ENCODE measurements around the gene TRANK1. TPM values are rescaled to one million over a fixed set of nuclear protein-coding genes. Genes with fewer than 3 reads are reported as not detected.
"Not testable (repeated sequence)": the region's sequence is repeated elsewhere in the genome, so short reads cannot be mapped to it uniquely, and the experiment has no call there.

Gene TRANK1
- total RNA-seq, 4 donors from 2014 or later: 8.7 to 12.6 (median 10.5) TPM

GRCh38 chr3:36965440-36965839 lies 20.6 kb upstream of the TRANK1 start:
- H3K36me3 ChIP-seq: no peaks in the 10 kb centered on the region
- H3K27me3 ChIP-seq: no peaks in the 10 kb centered on the region
- no peak for DNase-seq (ENCODE audit: low spot score in 2 of 2)
- WGBS, 2 donors: 67 to 78% methylated on average over 3 of the region's 3 CpGs
- H3K9me3 ChIP-seq: no peaks in the 10 kb centered on the region
- TF ChIP-seq EP300 (IDR thresholded peaks at IDR 0.05): no peak
- no peak for TF ChIP-seq CTCF (IDR thresholded peaks at IDR 0.05)
- TF ChIP-seq POLR2A (IDR thresholded peaks at IDR 0.05): no peak
- no peak overlapping the region for H3K4me3 ChIP-seq
- H3K27ac ChIP-seq: no peak overlapping the region
- peaks cover 0 to 4% (median 0%) of the 10 kb centered on the region in 4 donors for H3K4me1 ChIP-seq

- no peak for DNase-seq (ENCODE audit: low spot score in 2 of 2)
- H3K27me3 ChIP-seq: no peaks in the 10 kb centered on the region
- TF ChIP-seq POLR2A (IDR thresholded peaks at IDR 0.05): no peak
- no peak for TF ChIP-seq EP300 (IDR thresholded peaks at IDR 0.05)
- no peak for TF ChIP-seq CTCF (IDR thresholded peaks at IDR 0.05)
- H3K36me3 ChIP-seq: no peaks in the 10 kb centered on the region
- H3K4me3 ChIP-seq: no peak overlapping the region
- H3K4me1 ChIP-seq: peaks cover 0 to 2% (median 0%) of the 10 kb centered on the region in 4 donors
- no peak overlapping the region for H3K27ac ChIP-seq
- no peaks in the 10 kb centered on the region for H3K9me3 ChIP-seq
These were observed 20.0 kb upstream of the TRANK1 start for GRCh38 chr3:36964817-36965216.

- no peak overlapping the region for H3K27ac ChIP-seq
- H3K36me3 ChIP-seq: no peaks in the 10 kb centered on the region
- no peak for DNase-seq (ENCODE audit: low spot score in 2 of 2)
- no peaks in the 10 kb centered on the region for H3K27me3 ChIP-seq
- TF ChIP-seq EP300 (IDR thresholded peaks at IDR 0.05) (no peak), POLR2A (IDR thresholded peaks at IDR 0.05) (no peak), CTCF (IDR thresholded peaks at IDR 0.05) (no peak)
- 87 to 93% methylated on average over 1 of the region's 1 CpG for WGBS, 2 donors
- no peaks in the 10 kb centered on the region for H3K9me3 ChIP-seq
- no peak overlapping the region for H3K4me3 ChIP-seq
- H3K4me1 ChIP-seq: no peaks in the 10 kb centered on the region
These were observed 19.5 kb upstream of the TRANK1 start for GRCh38 chr3:36964331-36964730.

- H3K27me3 ChIP-seq; DNase-seq (ENCODE audit: low spot score in 2 of 2): not testable (repeated sequence)
- 94% methylated on average over 7 of the region's 7 CpGs for WGBS, 2 donors
These were observed 18.2 kb upstream of the TRANK1 start for GRCh38 chr3:36963008-36963407.

GRCh38 chr3:36960502-36960901 lies 15.6 kb upstream of the TRANK1 start:
- no peaks in the 10 kb centered on the region for H3K27me3 ChIP-seq
- TF ChIP-seq EP300 (IDR thresholded peaks at IDR 0.05): no peak
- no peak for TF ChIP-seq POLR2A (IDR thresholded peaks at IDR 0.05)
- TF ChIP-seq CTCF (IDR thresholded peaks at IDR 0.05): no peak
- no peak for DNase-seq (ENCODE audit: low spot score in 2 of 2)
- WGBS, 2 donors: 90% methylated on average over 4 of the region's 4 CpGs
- H3K9me3 ChIP-seq: no peaks in the 10 kb centered on the region
- no peak overlapping the region for H3K27ac ChIP-seq
- peaks cover 0 to 4% (median 0%) of the 10 kb centered on the region in 4 donors for H3K4me1 ChIP-seq
- no peaks in the 10 kb centered on the region for H3K36me3 ChIP-seq
- H3K4me3 ChIP-seq: no peak overlapping the region

More at GRCh38 chr3:36963008-36963407, 18.2 kb upstream of the TRANK1 start:
- not testable (repeated sequence) for H3K36me3 ChIP-seq, H3K4me1 ChIP-seq, H3K4me3 ChIP-seq, H3K27ac ChIP-seq, H3K9me3 ChIP-seq

- no peak for DNase-seq (ENCODE audit: low spot score in 2 of 2)
- Histone ChIP-seq H3K27ac (no peak overlapping the region), H3K9me3 (no peaks in the 10 kb centered on the region), H3K4me1 (peaks cover 0 to 4% (median 0%) of the 10 kb centered on the region in 4 donors), H3K36me3 (no peaks in the 10 kb centered on the region), H3K4me3 (no peak overlapping the region), H3K27me3 (no peaks in the 10 kb centered on the region)
- 28 to 32% methylated on average over 2 of the region's 2 CpGs for WGBS, 2 donors
- TF ChIP-seq POLR2A (IDR thresholded peaks at IDR 0.05): no peak
These were observed 15.0 kb upstream of the TRANK1 start for GRCh38 chr3:36959821-36960220.
